Cortex of kidney (tissue), 1 donor: ENCODE measurements around the gene TBATA.

Source experiments
- DNase-seq: peaks from one replicate; lab custom pipeline; 2025; lab: John Stamatoyannopoulos, UW

Gene TBATA

GRCh38 chr10:70809011-70809611 lies 23.9 kb upstream of the TBATA start:
- DNase-seq = no peak

- no peak for DNase-seq
Observed at GRCh38 chr10:70807556-70807955, 22.4 kb upstream of the TBATA start.

GRCh38 chr10:70806841-70807240 lies 21.7 kb upstream of the TBATA start:
- DNase-seq = no peak

- no peak for DNase-seq
Observed at GRCh38 chr10:70805619-70806215, 20.5 kb upstream of the TBATA start.

- no peak for DNase-seq
Observed at GRCh38 chr10:70804421-70804808, 19.2 kb upstream of the TBATA start.

- no peak for DNase-seq
Observed at GRCh38 chr10:70803775-70804420, 18.7 kb upstream of the TBATA start.

- DNase-seq = no peak
Observed at GRCh38 chr10:70801854-70802253, 16.7 kb upstream of the TBATA start.

GRCh38 chr10:70799124-70799523 lies 13.9 kb upstream of the TBATA start:
- no peak for DNase-seq

GRCh38 chr10:70797840-70798239 lies 12.7 kb upstream of the TBATA start:
- DNase-seq = no peak

- no peak for DNase-seq
Observed at GRCh38 chr10:70795613-70796012, 10.4 kb upstream of the TBATA start.

GRCh38 chr10:70791386-70792039 lies 6.3 kb upstream of the TBATA start:
- DNase-seq = no peak

GRCh38 chr10:70786799-70787415 lies 1.7 kb upstream of the TBATA start:
- no peak for DNase-seq

GRCh38 chr10:70784471-70784870 lies 706 bp downstream of the TBATA start:
- DNase-seq = no peak

- no peak for DNase-seq
Observed at GRCh38 chr10:70784016-70784415, 1.2 kb downstream of the TBATA start.

GRCh38 chr10:70782746-70783680 lies 2.2 kb downstream of the TBATA start:
- DNase-seq = no peak

- DNase-seq = no peak
Observed at GRCh38 chr10:70782086-70782745, 3.0 kb downstream of the TBATA start.

- DNase-seq = no peak
Observed at GRCh38 chr10:70781461-70782051, 3.6 kb downstream of the TBATA start.

- no peak for DNase-seq
Observed at GRCh38 chr10:70780772-70781171, 4.4 kb downstream of the TBATA start.

GRCh38 chr10:70780370-70780760 lies 4.8 kb downstream of the TBATA start:
- no peak for DNase-seq

- no peak for DNase-seq
Observed at GRCh38 chr10:70779511-70780369, 5.4 kb downstream of the TBATA start.
